DMS79 treated with DMSO at 0.1 percent for 48 hours (cell line): ENCODE measurements around the gene AFF3.
"Not testable (repeated sequence)": the region's sequence is repeated elsewhere in the genome, so short reads cannot be mapped to it uniquely, and the experiment has no call there.

ENCODE experiments used
- DNase-seq: peaks from one replicate; lab custom pipeline; 2025; lab: John Stamatoyannopoulos, UW

Gene AFF3

GRCh38 chr2:100148883-100149282, 6.5 kb upstream of the AFF3 start:
- DNase-seq, result no peak

GRCh38 chr2:100146657-100146960, 4.2 kb upstream of the AFF3 start:
- DNase-seq, result no peak

GRCh38 chr2:100145893-100146656, 3.7 kb upstream of the AFF3 start:
- no peak for DNase-seq

- DNase-seq, result no peak
Observed at GRCh38 chr2:100143286-100143685, 896 bp upstream of the AFF3 start.

GRCh38 chr2:100141906-100142305, 484 bp downstream of the AFF3 start:
- DNase-seq, result no peak

- no peak for DNase-seq
Observed at GRCh38 chr2:100140582-100140981, 1.8 kb downstream of the AFF3 start.

- no peak for DNase-seq
Observed at GRCh38 chr2:100137866-100138570, 4.4 kb downstream of the AFF3 start.

- no peak for DNase-seq
Observed at GRCh38 chr2:100137318-100137717, 5.1 kb downstream of the AFF3 start.

GRCh38 chr2:100136310-100136709, 6.1 kb downstream of the AFF3 start:
- DNase-seq, result no peak

- DNase-seq, result no peak
Observed at GRCh38 chr2:100135415-100135814, 7.0 kb downstream of the AFF3 start.

GRCh38 chr2:100130595-100131391, 11.6 kb downstream of the AFF3 start:
- no peak for DNase-seq

GRCh38 chr2:100126897-100127401, 15.4 kb downstream of the AFF3 start:
- DNase-seq, result no peak

GRCh38 chr2:100126201-100126600, 16.2 kb downstream of the AFF3 start:
- peak; percentile 82 for DNase-seq

GRCh38 chr2:100125626-100126025, 16.8 kb downstream of the AFF3 start:
- no peak for DNase-seq

GRCh38 chr2:100124761-100125160, 17.6 kb downstream of the AFF3 start:
- DNase-seq, result no peak

GRCh38 chr2:100121124-100121718, 21.2 kb downstream of the AFF3 start:
- DNase-seq, result no peak

- no peak for DNase-seq
Observed at GRCh38 chr2:100119235-100119634, 23.2 kb downstream of the AFF3 start.

GRCh38 chr2:100113990-100114433, 28.4 kb downstream of the AFF3 start:
- DNase-seq, result no peak

- DNase-seq, result no peak
Observed at GRCh38 chr2:100110614-100111000, 31.8 kb downstream of the AFF3 start.

GRCh38 chr2:100109986-100110613, 32.3 kb downstream of the AFF3 start:
- no peak for DNase-seq

- not testable (repeated sequence) for DNase-seq
Observed at GRCh38 chr2:100108648-100109020, 33.8 kb downstream of the AFF3 start.
